HCT116 (cell line): ENCODE results near the gene BRMS1L. TPM values are rescaled to one million over a fixed set of nuclear protein-coding genes. Genes with fewer than 3 reads are reported as not detected.

Experiments
- ATAC-seq: fragments of 200-7000 bp; cut with Tn5 transposase; 2 replicates; pipeline ENCODE4 v1.9.1; 2020; ENCODE audit warnings: mild to moderate bottlenecking, moderate library complexity
- BruUV-seq: library from RNA; stranded (reverse); fragments of 400-500 nt; replicated peaks from 2 replicates; lab custom pipeline; 2021; lab: Mats Ljungman, UMichigan
- CTCF ChIA-PET: fragments of 300-600 bp; sonication (Branson Sonifier 250); formaldehyde crosslinking; loops from one replicate; lab custom pipeline; 2021; ENCODE audit warnings: antibody characterized with exemption; lab: Charles Lee
- POLR2A ChIA-PET: fragments of 300-600, 350-600 bp; sonication (Branson Sonifier 250); formaldehyde crosslinking; loops from one replicate; lab custom pipeline; 2021; ENCODE audit warnings: antibody characterized with exemption; lab: Charles Lee
- RAD21 ChIA-PET, 2 experiments: fragments of 300-600 bp; sonication (Branson Sonifier 250); formaldehyde crosslinking; loops; one replicate each; lab custom pipeline; 2023; ENCODE audit warnings: low total read pairs in 2 of 2; ENCODE audit not compliant: uncharacterized antibody in 2 of 2, unreplicated experiment in 2 of 2, low non-redundant PET in 1 of 2; lab: Charles Lee
- DNase-seq: peaks from one replicate; pipeline ENCODE4 v3.0.0-alpha.2; 2010; ENCODE audit warnings: low read depth, low spot score
- H2AFZ ChIP-seq: fragments of 200-600 bp; shearing (Covaris generic), sonication (generic); 2 replicates; pipeline ENCODE4 v1.6.1; 2017; ENCODE audit warnings: low read depth, mixed run types, mixed read lengths, antibody characterized with exemption, low read length; ENCODE audit not compliant: poor library complexity, severe bottlenecking
- H3K27ac ChIP-seq: 2 replicates; pipeline ENCODE4 v1.5.1; 2012; ENCODE audit warnings: low read depth, low read length
- H3K27me3 ChIP-seq: fragments of 200-600 bp; sonication (generic); 2 replicates; pipeline ENCODE4 v1.6.1; 2016; ENCODE audit warnings: mixed run types, low read length, mixed read lengths; ENCODE audit not compliant: insufficient read depth
- H3K36me3 ChIP-seq, 2 experiments: fragments of 200-500 bp in 1 of 2; fragments of 200-600 bp in 1 of 2; sonication (Bioruptor generic) in 1 of 2; sonication (generic) in 1 of 2; 2 replicates each; pipeline versions ENCODE4 v1.5.1 to v1.6.1; 2014 to 2016; ENCODE audit warnings: low read length in 2 of 2, inconsistent platforms in 1 of 2, mixed read lengths in 1 of 2, mixed run types in 1 of 2; ENCODE audit not compliant: insufficient read depth in 2 of 2, control insufficient read depth in 1 of 2
- H3K4me1 ChIP-seq, 2 experiments: fragments of 200-600 bp in 1 of 2; sonication (generic) in 1 of 2; 2 replicates each; pipeline versions ENCODE4 v1.5.1 to v1.6.1; 2012 to 2017; ENCODE audit warnings: low read length in 2 of 2, inconsistent platforms in 1 of 2, mild to moderate bottlenecking in 1 of 2, mixed read lengths in 1 of 2, mixed run types in 1 of 2, moderate library complexity in 1 of 2; ENCODE audit not compliant: insufficient read depth in 2 of 2, control insufficient read depth in 1 of 2
- H3K4me2 ChIP-seq: fragments of 200-600 bp; sonication (generic); 2 replicates; pipeline ENCODE4 v1.6.1; 2017; ENCODE audit warnings: mixed run types, low read length, mixed read lengths
- H3K4me3 ChIP-seq, 2 experiments: fragments of 200-600 bp in 1 of 2; sonication (generic) in 1 of 2; replicated peaks in 1 of 2; 2 replicates each; pipeline ENCODE4 v1.5.1; 2011 to 2016; ENCODE audit warnings: low read length in 2 of 2, control low read depth in 1 of 2, low read depth in 1 of 2, mild to moderate bottlenecking in 1 of 2, mixed read lengths in 1 of 2, mixed run types in 1 of 2
- H3K79me2 ChIP-seq: fragments of 200-600 bp; sonication (generic); 2 replicates; pipeline ENCODE4 v1.6.1; 2017; ENCODE audit warnings: mild to moderate bottlenecking, mixed run types, low read length, moderate library complexity, mixed read lengths; ENCODE audit not compliant: insufficient read depth
- H3K9ac ChIP-seq: fragments of 200-600 bp; sonication (generic); 2 replicates; pipeline ENCODE4 v1.6.1; 2016; ENCODE audit warnings: low read length, mixed read lengths
- H3K9me2 ChIP-seq: fragments of 200-600 bp; sonication (generic), shearing (Covaris generic); 2 replicates; pipeline ENCODE4 v1.6.1; 2017; ENCODE audit warnings: mixed run types, mild to moderate bottlenecking, moderate library complexity; ENCODE audit not compliant: insufficient read depth
- H3K9me3 ChIP-seq, 2 experiments: fragments of 200-500 bp in 1 of 2; fragments of 200-600 bp in 1 of 2; sonication (Bioruptor generic) in 1 of 2; sonication (generic) in 1 of 2; 2 replicates each; pipeline ENCODE4 v1.6.1; 2014 to 2017; ENCODE audit warnings: low read length in 2 of 2, mixed read lengths in 2 of 2, inconsistent platforms in 1 of 2, low read depth in 1 of 2, mild to moderate bottlenecking in 1 of 2, mixed run types in 1 of 2, moderate library complexity in 1 of 2; ENCODE audit not compliant: control insufficient read depth in 1 of 2, insufficient read depth in 1 of 2
- H4K20me1 ChIP-seq: fragments of 200-600 bp; sonication (generic), shearing (Covaris generic); 2 replicates; pipeline ENCODE4 v1.6.1; 2017; ENCODE audit warnings: mixed run types, mild to moderate bottlenecking, moderate library complexity; ENCODE audit not compliant: insufficient read depth
- CBX3 ChIP-seq: IDR thresholded peaks from 2 replicates; pipeline ENCODE4 v1.6.1; 2012; ENCODE audit warnings: low read depth
- ELF1 ChIP-seq: IDR thresholded peaks from 2 replicates; pipeline ENCODE4 v1.6.1; 2012; ENCODE audit warnings: low read depth, borderline replicate concordance
- EZH2 ChIP-seq: fragments of 200-600 bp; sonication (generic); IDR thresholded peaks from 2 replicates; pipeline ENCODE4 v1.6.1; 2017; ENCODE audit warnings: antibody characterized with exemption, mixed run types
- JUND ChIP-seq: IDR thresholded peaks from 2 replicates; pipeline ENCODE4 v1.6.1; 2012
- SIN3A ChIP-seq: IDR thresholded peaks from 2 replicates; pipeline ENCODE4 v1.6.1; 2012; ENCODE audit warnings: low read depth
- SP1 ChIP-seq: IDR thresholded peaks from 2 replicates; pipeline ENCODE4 v1.6.1; 2012; ENCODE audit warnings: low read depth
- SRF ChIP-seq: IDR thresholded peaks from 2 replicates; pipeline ENCODE4 v1.6.1; 2012; ENCODE audit warnings: low read depth
- TCF7L2 ChIP-seq: IDR thresholded peaks from 2 replicates; pipeline ENCODE4 v1.7.0; 2011; ENCODE audit warnings: borderline replicate concordance, inconsistent platforms; ENCODE audit not compliant: insufficient read depth, insufficient read length; ENCODE audit errors: extremely low read depth
- ZNF274 ChIP-seq: fragments of 200-500 bp; sonication (Bioruptor generic); IDR thresholded peaks from 2 replicates; pipeline ENCODE4 v1.6.1; 2014; ENCODE audit warnings: mild to moderate bottlenecking, low read depth, low read length, inconsistent platforms
- intact Hi-C: fragments of 100-400 bp; cut with micrococcal nuclease; formaldehyde crosslinking; loops from 2 replicates; pipeline ENCODE4 v1.10.0; 2022
- total RNA-seq: library from RNA; stranded (reverse); gene quantifications from one replicate; pipeline ENCODE4 v1.2.1, GENCODE V29; 2021; ENCODE audit not compliant: unreplicated experiment
- TF ChIP-seq, protein P1 (sequence below): IDR thresholded peaks from 2 replicates; pipeline ENCODE4 v1.6.1; 2012
- TF ChIP-seq, protein P2 (sequence below), 3 experiments: fragments of 200-600 bp in 1 of 3; sonication (generic) in 1 of 3; IDR thresholded peaks in 2 of 3; conservative IDR thresholded peaks in 1 of 3; 2 replicates each; pipeline ENCODE4 v1.5.1; 2012 to 2017; ENCODE audit warnings: low read depth in 2 of 3, low read length in 2 of 3, antibody characterized with exemption in 1 of 3, borderline replicate concordance in 1 of 3, control low read depth in 1 of 3, mild to moderate bottlenecking in 1 of 3, mixed read lengths in 1 of 3, mixed run types in 1 of 3, moderate library complexity in 1 of 3; ENCODE audit not compliant: insufficient read depth in 1 of 3
- TF ChIP-seq, protein P3 (sequence below): IDR thresholded peaks from 2 replicates; pipeline ENCODE4 v1.6.1; 2011; ENCODE audit warnings: mild to moderate bottlenecking, low read length, moderate library complexity; ENCODE audit not compliant: insufficient replicate concordance; ENCODE audit errors: extremely low read depth
- TF ChIP-seq, protein P4 (sequence below): IDR thresholded peaks from 2 replicates; pipeline ENCODE4 v1.6.1; 2012
- TF ChIP-seq, protein P5 (sequence below): IDR thresholded peaks from 2 replicates; pipeline ENCODE4 v1.6.1; 2012; ENCODE audit warnings: low read depth

BRMS1L gene
- total RNA-seq, 1 experiment from 2014 or later = 6.2 TPM

DNA sequence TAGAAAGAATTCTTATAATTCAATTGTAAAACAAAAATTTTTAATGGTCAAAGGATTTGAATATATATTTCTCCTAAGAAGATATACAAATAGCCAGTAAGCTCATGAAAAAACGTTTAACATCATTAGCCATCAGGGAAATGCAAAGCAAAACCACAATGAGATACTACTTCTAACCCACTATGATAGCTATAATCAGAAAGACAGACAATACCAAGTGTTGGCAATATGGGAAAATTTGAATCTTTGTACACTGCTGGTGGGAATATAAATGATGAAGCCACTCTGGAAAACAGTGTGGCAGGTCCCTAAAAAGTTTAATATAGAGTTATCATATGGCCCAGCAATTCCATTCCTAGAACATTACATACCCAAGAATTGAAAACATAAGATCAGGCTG is 42.4 kb upstream of the BRMS1L start:
- TF ChIP-seq, protein P1, sequence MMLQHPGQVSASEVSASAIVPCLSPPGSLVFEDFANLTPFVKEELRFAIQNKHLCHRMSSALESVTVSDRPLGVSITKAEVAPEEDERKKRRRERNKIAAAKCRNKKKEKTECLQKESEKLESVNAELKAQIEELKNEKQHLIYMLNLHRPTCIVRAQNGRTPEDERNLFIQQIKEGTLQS = no peak
- TF ChIP-seq ZNF274 (no peak), SIN3A (no peak), EZH2 (no peak), ELF1 (no peak), SP1 (no peak), JUND (no peak), CBX3 (no peak), TCF7L2 (no peak), SRF (no peak)
- TF ChIP-seq, protein P2, sequence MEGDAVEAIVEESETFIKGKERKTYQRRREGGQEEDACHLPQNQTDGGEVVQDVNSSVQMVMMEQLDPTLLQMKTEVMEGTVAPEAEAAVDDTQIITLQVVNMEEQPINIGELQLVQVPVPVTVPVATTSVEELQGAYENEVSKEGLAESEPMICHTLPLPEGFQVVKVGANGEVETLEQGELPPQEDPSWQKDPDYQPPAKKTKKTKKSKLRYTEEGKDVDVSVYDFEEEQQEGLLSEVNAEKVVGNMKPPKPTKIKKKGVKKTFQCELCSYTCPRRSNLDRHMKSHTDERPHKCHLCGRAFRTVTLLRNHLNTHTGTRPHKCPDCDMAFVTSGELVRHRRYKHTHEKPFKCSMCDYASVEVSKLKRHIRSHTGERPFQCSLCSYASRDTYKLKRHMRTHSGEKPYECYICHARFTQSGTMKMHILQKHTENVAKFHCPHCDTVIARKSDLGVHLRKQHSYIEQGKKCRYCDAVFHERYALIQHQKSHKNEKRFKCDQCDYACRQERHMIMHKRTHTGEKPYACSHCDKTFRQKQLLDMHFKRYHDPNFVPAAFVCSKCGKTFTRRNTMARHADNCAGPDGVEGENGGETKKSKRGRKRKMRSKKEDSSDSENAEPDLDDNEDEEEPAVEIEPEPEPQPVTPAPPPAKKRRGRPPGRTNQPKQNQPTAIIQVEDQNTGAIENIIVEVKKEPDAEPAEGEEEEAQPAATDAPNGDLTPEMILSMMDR (IDR thresholded peaks at IDR 0.05 in 2 of 3, conservative IDR thresholded peaks at IDR 0.05 in 1 of 3; ENCODE audit: borderline replicate concordance in 1 of 3, insufficient read depth in 1 of 3, low read depth in 2 of 3, low read length in 2 of 3) = no peak
- TF ChIP-seq, protein P3, sequence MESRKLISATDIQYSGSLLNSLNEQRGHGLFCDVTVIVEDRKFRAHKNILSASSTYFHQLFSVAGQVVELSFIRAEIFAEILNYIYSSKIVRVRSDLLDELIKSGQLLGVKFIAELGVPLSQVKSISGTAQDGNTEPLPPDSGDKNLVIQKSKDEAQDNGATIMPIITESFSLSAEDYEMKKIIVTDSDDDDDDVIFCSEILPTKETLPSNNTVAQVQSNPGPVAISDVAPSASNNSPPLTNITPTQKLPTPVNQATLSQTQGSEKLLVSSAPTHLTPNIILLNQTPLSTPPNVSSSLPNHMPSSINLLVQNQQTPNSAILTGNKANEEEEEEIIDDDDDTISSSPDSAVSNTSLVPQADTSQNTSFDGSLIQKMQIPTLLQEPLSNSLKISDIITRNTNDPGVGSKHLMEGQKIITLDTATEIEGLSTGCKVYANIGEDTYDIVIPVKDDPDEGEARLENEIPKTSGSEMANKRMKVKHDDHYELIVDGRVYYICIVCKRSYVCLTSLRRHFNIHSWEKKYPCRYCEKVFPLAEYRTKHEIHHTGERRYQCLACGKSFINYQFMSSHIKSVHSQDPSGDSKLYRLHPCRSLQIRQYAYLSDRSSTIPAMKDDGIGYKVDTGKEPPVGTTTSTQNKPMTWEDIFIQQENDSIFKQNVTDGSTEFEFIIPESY = no peak
- TF ChIP-seq, protein P4, sequence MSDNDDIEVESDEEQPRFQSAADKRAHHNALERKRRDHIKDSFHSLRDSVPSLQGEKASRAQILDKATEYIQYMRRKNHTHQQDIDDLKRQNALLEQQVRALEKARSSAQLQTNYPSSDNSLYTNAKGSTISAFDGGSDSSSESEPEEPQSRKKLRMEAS = no peak
- TF ChIP-seq, protein P5, sequence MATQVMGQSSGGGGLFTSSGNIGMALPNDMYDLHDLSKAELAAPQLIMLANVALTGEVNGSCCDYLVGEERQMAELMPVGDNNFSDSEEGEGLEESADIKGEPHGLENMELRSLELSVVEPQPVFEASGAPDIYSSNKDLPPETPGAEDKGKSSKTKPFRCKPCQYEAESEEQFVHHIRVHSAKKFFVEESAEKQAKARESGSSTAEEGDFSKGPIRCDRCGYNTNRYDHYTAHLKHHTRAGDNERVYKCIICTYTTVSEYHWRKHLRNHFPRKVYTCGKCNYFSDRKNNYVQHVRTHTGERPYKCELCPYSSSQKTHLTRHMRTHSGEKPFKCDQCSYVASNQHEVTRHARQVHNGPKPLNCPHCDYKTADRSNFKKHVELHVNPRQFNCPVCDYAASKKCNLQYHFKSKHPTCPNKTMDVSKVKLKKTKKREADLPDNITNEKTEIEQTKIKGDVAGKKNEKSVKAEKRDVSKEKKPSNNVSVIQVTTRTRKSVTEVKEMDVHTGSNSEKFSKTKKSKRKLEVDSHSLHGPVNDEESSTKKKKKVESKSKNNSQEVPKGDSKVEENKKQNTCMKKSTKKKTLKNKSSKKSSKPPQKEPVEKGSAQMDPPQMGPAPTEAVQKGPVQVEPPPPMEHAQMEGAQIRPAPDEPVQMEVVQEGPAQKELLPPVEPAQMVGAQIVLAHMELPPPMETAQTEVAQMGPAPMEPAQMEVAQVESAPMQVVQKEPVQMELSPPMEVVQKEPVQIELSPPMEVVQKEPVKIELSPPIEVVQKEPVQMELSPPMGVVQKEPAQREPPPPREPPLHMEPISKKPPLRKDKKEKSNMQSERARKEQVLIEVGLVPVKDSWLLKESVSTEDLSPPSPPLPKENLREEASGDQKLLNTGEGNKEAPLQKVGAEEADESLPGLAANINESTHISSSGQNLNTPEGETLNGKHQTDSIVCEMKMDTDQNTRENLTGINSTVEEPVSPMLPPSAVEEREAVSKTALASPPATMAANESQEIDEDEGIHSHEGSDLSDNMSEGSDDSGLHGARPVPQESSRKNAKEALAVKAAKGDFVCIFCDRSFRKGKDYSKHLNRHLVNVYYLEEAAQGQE = no peak
- Histone ChIP-seq H3K27me3 (no peaks in the 10 kb centered on the region), H3K9ac (no peak overlapping the region), H3K4me1 (no peaks in the 10 kb centered on the region), H3K4me3 (no peak overlapping the region), H2AFZ (no peak overlapping the region), H3K27ac (no peak overlapping the region), H3K9me2 (no peaks in the 10 kb centered on the region), H3K79me2 (peaks cover 45% of the 10 kb centered on the region), H3K36me3 (no peaks in the 10 kb centered on the region), H3K9me3 (no peaks in the 10 kb centered on the region), H3K4me2 (no peak overlapping the region), H4K20me1 (no peaks in the 10 kb centered on the region)
- intact Hi-C loops = no loop called here
- DNase-seq = no peak
- ChIA-PET RAD21 (no interaction called here), CTCF (no interaction called here), POLR2A (no interaction called here)
- no peak for ATAC-seq
- no TSS peak for BruUV-seq
